Suppressor macrophage treated with lipopolysaccharide for 4 hours (primary cell): Measurements from ENCODE around the gene RASL12.
A peak's percentile ranks its signal among the peaks of the same experiment; 100 is the strongest.
"Not testable (repeated sequence)": the region's sequence is repeated elsewhere in the genome, so short reads cannot be mapped to it uniquely, and the experiment has no call there.

Source experiments
- DNase-seq: peaks from one replicate; pipeline ENCODE4 v3.0.0-alpha.2; 2020

The RASL12 gene

GRCh38 chr15:65091946-65092770 is 24.4 kb upstream of the RASL12 start:
- DNase-seq, result no peak

- no peak for DNase-seq
Observed at GRCh38 chr15:65089206-65089824, 21.5 kb upstream of the RASL12 start.

DNA sequence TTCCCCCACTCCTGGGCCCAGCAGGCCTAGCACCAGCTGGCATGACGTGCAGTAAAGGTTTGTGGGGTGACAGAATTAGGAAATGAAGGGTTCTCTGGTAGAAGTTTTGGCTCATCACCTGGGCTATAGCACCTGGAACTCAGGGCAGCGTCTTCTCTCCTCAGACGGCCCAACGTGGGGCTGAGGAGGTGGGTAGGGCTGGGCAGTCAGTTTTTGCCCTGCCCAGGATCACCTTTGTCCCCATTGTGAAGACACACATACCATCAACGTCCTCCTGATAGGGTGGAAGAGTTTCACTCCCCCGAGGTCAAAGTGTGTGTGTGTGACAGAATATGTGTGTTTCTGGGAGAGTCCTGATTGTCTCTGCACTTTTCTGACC is 20.8 kb upstream of the RASL12 start:
- no peak for DNase-seq

GRCh38 chr15:65087873-65088642 is 20.3 kb upstream of the RASL12 start:
- no peak for DNase-seq

- DNase-seq, result no peak
Observed at GRCh38 chr15:65087411-65087810, 19.6 kb upstream of the RASL12 start.

- DNase-seq, result no peak
Observed at GRCh38 chr15:65086680-65087111, 18.9 kb upstream of the RASL12 start.

DNA sequence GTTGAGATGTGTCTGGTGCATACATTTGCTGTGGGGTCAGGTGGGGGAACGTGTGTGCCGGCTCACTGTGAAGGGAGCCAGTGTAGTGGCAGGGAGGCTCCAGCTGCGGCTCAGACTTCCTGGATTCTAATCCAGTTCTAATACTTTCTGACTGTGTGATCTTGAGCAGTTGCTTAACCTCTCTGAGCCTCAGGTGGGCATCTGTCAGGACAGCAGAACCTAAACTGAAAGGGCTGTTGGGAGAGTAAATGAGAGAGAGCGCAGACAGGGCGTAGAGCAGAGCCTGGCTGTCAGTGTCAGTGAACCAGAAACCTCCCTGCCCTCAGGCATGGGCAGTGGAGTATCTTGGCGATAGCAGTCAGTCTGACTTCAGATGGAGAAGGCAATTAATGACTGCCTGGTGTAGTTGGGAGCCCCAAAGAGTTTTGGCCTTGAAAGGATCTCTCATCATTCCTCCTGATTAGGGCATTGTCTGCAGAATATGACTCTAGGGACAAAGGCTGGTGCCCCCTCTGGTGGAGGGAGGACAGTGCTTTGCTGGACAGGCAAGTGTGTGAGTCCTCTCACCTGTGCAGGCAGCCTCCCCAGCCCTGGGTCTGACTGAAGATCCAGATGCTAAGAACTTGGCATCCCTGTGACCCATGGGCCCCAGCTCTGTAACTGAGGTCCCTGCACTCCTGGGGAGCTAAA is 18.3 kb upstream of the RASL12 start:
- peak; percentile 21 for DNase-seq

DNA sequence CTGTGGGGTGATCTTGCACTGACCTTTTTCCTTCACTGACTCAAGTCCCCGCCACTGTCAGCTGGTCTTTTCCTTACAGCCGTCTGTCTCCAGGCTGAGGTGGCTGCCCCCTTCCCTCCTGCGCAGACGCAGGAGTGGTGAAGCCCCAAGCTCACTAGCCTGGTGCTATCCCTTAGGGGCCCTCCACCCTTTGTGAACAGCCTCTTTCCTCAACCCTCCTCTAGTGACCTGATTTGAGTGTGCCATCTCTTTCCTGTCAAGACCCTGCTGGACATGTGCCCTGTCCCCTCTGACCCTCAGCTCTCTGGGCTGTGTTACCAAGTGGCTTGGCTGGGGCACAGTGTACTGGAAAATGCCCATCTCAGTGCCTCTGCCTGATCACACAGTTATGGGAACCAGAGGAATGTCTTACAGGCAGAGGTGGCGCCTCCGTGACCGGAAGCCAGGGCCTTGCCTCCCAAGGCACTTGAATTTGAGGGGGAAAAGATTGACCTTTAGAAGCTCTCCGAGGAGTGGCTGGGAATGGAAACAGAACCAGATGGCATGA is 17.5 kb upstream of the RASL12 start:
- no peak for DNase-seq

GRCh38 chr15:65084500-65085206 is 16.9 kb upstream of the RASL12 start:
- DNase-seq, result no peak

DNA sequence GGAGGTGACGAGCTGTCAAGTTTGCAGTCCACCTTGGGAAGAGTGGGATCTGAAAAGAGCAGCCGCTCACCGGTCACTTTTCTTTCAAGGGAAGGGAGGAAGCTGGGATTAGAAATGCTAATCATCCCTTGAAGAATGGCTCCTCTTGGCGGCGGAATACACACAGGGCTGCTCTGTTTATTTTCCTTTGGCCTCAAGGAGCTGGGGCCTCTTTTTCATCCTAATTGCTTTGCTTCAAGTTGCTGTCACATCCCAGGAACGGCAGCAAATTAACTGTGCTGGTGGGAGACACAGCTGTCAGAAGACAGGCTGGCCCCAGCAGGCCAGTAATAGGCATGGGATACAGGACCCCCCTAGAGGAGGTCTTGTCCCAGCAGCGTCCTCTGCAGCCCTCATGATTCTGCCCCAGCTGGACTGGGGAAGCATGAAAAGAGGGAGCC is 15.5 kb upstream of the RASL12 start:
- DNase-seq, result no peak

DNA sequence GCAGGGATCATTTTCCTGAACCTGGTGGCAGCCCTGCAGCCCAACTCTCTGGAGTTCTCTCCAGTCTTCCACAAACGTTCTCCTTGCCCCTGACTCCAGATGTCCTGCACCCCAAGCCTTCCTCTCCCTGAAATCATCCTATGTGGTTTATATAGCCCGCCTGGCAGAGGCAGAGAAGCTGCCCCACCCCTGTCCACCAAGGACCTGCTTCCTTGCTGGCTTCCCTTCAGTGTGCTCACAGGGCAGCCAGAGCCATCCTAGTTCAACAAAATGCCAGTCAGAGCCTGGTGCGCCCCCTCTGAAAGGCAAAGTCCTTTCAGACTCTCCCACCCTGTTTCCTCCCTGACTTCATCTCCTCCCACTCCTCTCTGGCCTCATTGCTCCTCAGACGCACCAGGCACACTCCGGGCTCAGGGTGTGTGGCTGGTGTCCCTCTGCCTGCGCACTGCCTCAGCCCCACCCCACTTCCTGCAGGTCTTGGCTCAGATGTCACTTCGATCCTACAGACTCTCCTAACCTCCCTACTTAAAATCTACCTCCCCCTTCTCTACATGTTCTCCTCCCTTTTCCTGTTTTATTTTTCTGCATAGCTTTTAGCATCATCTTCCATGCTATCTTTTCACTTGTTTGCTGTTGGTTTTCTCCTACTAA is 14.6 kb upstream of the RASL12 start:
- peak; percentile 51 for DNase-seq

- DNase-seq, result peak; percentile 50
Observed at GRCh38 chr15:65081758-65082157, 14.0 kb upstream of the RASL12 start.

DNA sequence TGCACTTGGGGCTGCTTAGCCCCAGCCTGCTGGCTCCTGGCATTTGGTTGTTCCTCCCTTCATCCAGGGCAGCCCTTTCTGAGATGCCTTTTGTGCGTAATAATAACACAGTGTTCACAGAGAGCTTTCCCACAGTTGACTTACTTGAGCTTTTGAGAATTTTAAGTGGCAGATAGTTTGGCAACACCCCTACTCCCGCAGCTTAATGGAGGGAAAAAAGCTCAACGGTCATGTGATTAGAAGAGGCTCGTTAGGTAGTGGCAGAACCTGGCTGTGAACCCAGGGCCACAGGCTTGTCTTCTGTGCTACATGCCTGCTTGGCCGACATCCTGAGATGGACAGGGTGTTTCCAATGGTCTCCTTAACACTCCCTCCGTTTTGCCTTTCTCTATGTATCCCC is 13.5 kb upstream of the RASL12 start:
- no peak for DNase-seq

- DNase-seq, result no peak
Observed at GRCh38 chr15:65079580-65079979, 11.8 kb upstream of the RASL12 start.

- peak; percentile 37 for DNase-seq
Observed at GRCh38 chr15:65077981-65078352, 10.2 kb upstream of the RASL12 start.

DNA sequence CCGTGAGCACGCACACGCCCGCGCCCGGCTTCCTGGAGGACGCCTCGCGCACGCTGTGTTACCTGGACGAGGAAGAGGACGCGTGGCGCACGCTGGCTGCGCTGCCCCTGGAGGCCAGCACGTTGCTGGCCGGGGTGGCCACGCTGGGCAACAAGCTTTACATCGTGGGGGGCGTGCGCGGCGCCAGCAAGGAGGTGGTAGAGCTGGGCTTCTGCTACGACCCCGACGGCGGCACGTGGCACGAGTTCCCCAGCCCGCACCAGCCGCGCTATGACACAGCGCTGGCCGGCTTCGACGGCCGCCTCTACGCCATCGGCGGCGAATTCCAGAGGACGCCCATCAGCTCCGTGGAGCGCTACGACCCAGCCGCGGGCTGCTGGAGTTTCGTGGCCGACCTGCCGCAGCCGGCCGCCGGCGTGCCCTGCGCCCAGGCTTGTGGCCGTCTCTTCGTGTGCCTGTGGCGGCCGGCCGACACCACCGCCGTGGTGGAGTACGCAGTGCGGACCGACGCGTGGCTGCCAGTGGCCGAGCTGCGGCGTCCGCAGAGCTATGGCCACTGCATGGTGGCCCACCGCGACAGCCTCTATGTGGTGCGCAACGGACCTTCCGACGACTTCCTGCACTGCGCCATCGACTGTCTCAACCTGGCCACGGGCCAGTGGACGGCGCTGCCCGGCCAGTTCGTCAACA is 9.6 kb upstream of the RASL12 start:
- DNase-seq, result no peak

DNA sequence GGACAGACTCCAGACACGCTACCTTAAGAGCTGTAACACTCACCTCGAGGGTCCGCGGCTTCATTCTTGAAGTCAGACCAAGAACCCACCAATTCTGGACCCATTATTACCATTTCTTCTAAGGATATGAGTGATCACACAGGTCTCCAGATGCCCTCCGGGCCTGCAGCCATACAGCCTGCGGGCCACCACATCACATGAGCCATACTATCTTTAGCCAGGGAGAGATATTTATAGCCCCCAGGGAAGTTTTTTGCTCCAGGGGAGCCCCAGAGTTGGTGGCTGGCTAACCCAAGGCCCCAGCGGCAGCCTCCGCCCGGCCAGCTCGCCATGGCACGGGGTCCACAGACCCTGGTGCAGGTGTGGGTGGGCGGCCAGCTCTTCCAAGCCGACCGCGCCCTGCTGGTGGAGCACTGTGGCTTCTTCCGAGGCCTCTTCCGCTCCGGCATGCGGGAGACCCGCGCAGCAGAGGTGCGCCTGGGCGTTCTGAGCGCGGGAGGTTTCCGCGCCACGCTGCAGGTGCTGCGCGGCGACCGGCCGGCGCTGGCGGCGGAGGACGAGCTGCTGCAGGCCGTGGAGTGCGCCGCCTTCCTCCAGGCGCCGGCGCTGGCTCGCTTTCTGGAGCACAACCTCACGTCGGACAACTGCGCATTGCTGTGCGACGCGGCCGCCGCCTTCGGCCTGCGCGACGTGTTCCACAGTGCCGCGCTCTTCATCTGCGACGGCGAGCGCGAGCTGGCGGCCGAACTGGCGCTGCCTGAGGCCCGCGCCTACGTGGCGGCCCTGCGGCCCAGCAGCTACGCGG is 8.9 kb upstream of the RASL12 start, which contains the start of gene KBTBD13:
KBTBD13 (plus strand) TSS at position 261 of the 805 bp plus-strand sequence; CDS start at position 331, 70 bp downstream.
- no peak for DNase-seq

DNA sequence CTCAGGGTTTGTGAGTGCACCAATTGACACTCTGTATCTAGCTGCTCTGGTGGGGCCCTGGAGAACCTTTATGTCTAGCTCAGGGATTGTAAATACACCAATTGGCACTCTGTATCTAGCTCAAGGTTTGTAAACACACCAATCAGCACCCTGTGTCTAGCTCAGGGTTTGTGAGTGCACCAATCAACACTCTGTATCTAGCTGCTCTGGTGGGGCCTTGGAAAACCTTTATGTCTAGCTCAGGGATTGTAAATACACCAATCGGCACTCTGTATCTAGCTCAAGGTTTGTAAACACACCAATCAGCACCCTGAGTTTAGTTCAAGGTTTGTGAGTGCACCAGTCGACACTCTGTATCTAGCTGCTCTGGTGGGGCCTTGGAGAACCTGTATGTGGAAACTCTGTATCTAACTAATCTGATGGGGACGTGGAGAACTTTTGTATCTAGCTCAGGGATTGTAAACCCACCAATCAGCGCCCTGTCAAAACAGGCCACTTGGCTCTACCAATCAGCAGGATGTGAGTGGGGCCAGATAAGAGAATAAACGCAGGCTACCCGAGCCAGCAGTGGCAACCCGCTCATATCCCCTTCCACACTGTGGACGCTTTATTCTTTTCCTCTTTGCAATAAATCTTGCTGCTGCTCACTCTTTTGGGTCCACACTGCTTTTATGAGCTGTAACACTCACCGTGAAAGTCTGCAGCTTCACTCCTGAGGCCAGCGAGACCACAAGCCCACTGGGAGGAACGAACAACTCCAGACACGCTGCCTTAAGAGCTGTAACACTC is 8.0 kb upstream of the RASL12 start:
- not testable (repeated sequence) for DNase-seq

GRCh38 chr15:65074946-65075345 is 7.2 kb upstream of the RASL12 start:
- DNase-seq, result not testable (repeated sequence)
